Neural cell (in vitro differentiated cells): ENCODE measurements around the gene SV2C. TPM values are rescaled to one million over a fixed set of nuclear protein-coding genes. Genes with fewer than 3 reads are reported as not detected.

Experiments used
- H2AFZ ChIP-seq: fragments of 200-600, 300-800 bp; sonication (generic), shearing (Covaris generic); 2 replicates; pipeline ENCODE4 v1.6.0; 2014; ENCODE audit warnings: low read depth, mild to moderate bottlenecking, antibody characterized with exemption, low read length, moderate library complexity
- H3F3A ChIP-seq: fragments of 200-600 bp; shearing (Covaris generic); 2 replicates; pipeline ENCODE4 v1.6.1; 2016; ENCODE audit warnings: mild to moderate bottlenecking, moderate library complexity, mixed read lengths, antibody characterized with exemption, low read length; ENCODE audit not compliant: insufficient read depth, poor library complexity, severe bottlenecking
- H3K27ac ChIP-seq: fragments of 200-600, 300-800 bp; sonication (generic), shearing (Covaris generic); 2 replicates; pipeline ENCODE4 v1.5.1; 2014; ENCODE audit warnings: mild to moderate bottlenecking, low read length, moderate library complexity
- H3K27me3 ChIP-seq: fragments of 300-800, 200-600 bp; sonication (generic), shearing (Covaris generic); 2 replicates; pipeline ENCODE4 v1.6.0; 2014; ENCODE audit warnings: mild to moderate bottlenecking, low read depth, low read length, moderate library complexity; ENCODE audit not compliant: insufficient read depth
- H3K36me3 ChIP-seq: fragments of 300-800, 200-600 bp; sonication (generic), shearing (Covaris generic); 2 replicates; pipeline ENCODE4 v1.5.1; 2014; ENCODE audit warnings: mild to moderate bottlenecking, antibody characterized with exemption, low read length, moderate library complexity; ENCODE audit not compliant: insufficient read depth
- H3K4me2 ChIP-seq: fragments of 300-800, 200-600 bp; sonication (generic), shearing (Covaris generic); 2 replicates; pipeline ENCODE4 v1.6.0; 2014; ENCODE audit warnings: mild to moderate bottlenecking, low read length
- H3K4me3 ChIP-seq: fragments of 300-800, 200-600 bp; sonication (generic), shearing (Covaris generic); 2 replicates; pipeline ENCODE4 v1.5.1; 2014; ENCODE audit warnings: mild to moderate bottlenecking, low read length, moderate library complexity
- H3K79me2 ChIP-seq: fragments of 200-600 bp; shearing (Covaris generic); replicated peaks from 2 replicates; pipeline ENCODE4 v1.6.0; 2014; ENCODE audit warnings: mild to moderate bottlenecking, low read length, moderate library complexity; ENCODE audit not compliant: insufficient read depth
- H3K9ac ChIP-seq: fragments of 300-800, 200-600 bp; sonication (generic), shearing (Covaris generic); 2 replicates; pipeline ENCODE4 v1.6.1; 2016; ENCODE audit warnings: mild to moderate bottlenecking, low read length, mixed read lengths
- H3K9me2 ChIP-seq: fragments of 200-600 bp; shearing (Covaris generic); 2 replicates; pipeline ENCODE4 v1.6.1; 2016; ENCODE audit warnings: mild to moderate bottlenecking, low read length, mixed read lengths; ENCODE audit not compliant: insufficient read depth
- H3K9me3 ChIP-seq: fragments of 200-600, 300-800 bp; sonication (generic), shearing (Covaris generic); 2 replicates; pipeline ENCODE4 v1.6.1; 2016; ENCODE audit warnings: mild to moderate bottlenecking, mixed run types, low read length, moderate library complexity, mixed read lengths
- H4K20me1 ChIP-seq: fragments of 200-600 bp; shearing (Covaris generic); 2 replicates; pipeline ENCODE4 v1.6.1; 2016; ENCODE audit warnings: mild to moderate bottlenecking, mixed run types; ENCODE audit not compliant: insufficient read depth
- CTCF ChIP-seq: fragments of 450-650 bp; IDR thresholded peaks from 2 replicates; pipeline ENCODE4 v1.5.1; 2014; ENCODE audit warnings: antibody characterized with exemption, mild to moderate bottlenecking, moderate library complexity; ENCODE audit not compliant: poor library complexity, severe bottlenecking
- EP300 ChIP-seq: fragments of 450-650 bp; conservative IDR thresholded peaks from 2 replicates; pipeline ENCODE4 v1.6.1; 2014; ENCODE audit warnings: antibody characterized with exemption, mild to moderate bottlenecking, moderate library complexity; ENCODE audit not compliant: poor library complexity, severe bottlenecking
- EZH2 ChIP-seq: fragments of 200-600, 300-800 bp; shearing (Covaris generic), sonication (generic); IDR thresholded peaks from 2 replicates; pipeline ENCODE4 v1.6.1; 2014; ENCODE audit warnings: antibody characterized with exemption, low read length, borderline replicate concordance, mild to moderate bottlenecking; ENCODE audit not compliant: insufficient read depth, poor library complexity, severe bottlenecking
- MXI1 ChIP-seq: fragments of 450-650 bp; conservative IDR thresholded peaks from 2 replicates; pipeline ENCODE4 v1.6.1; 2014; ENCODE audit warnings: antibody characterized with exemption, mild to moderate bottlenecking; ENCODE audit not compliant: poor library complexity, severe bottlenecking
- POLR2AphosphoS5 ChIP-seq: IDR thresholded peaks from 2 replicates; pipeline ENCODE4 v1.6.1; 2012
- RAD21 ChIP-seq: fragments of 450-650 bp; conservative IDR thresholded peaks from 2 replicates; pipeline ENCODE4 v1.6.1; 2014; ENCODE audit warnings: antibody characterized with exemption, mild to moderate bottlenecking, moderate library complexity
- REST ChIP-seq: IDR thresholded peaks from 2 replicates; pipeline ENCODE4 v1.6.1; 2012; ENCODE audit warnings: borderline replicate concordance
- SMC3 ChIP-seq: fragments of 450-650 bp; conservative IDR thresholded peaks from 2 replicates; pipeline ENCODE4 v1.6.1; 2014; ENCODE audit warnings: antibody characterized with exemption, mild to moderate bottlenecking, moderate library complexity; ENCODE audit not compliant: poor library complexity
- TAF1 ChIP-seq: IDR thresholded peaks from 2 replicates; pipeline ENCODE4 v1.6.1; 2012; ENCODE audit warnings: low read depth
- polyA plus RNA-seq: library from polyadenylated mRNA; depleted of rRNA; stranded (reverse); fragments of >200 nt; gene quantifications from 2 replicates; pipeline ENCODE4 v1.2.3, GENCODE V29; 2014

SV2C gene
- polyA plus RNA-seq, 1 donor from 2014 or later = 0.45 TPM

GRCh38 chr5:76065258-76065657 lies 17.9 kb upstream of the SV2C start:
- H3K36me3 ChIP-seq = no peaks in the 10 kb centered on the region
- no peaks in the 10 kb centered on the region for H3K27me3 ChIP-seq

GRCh38 chr5:76069061-76069735 lies 14.0 kb upstream of the SV2C start:
- no peaks in the 10 kb centered on the region for H3K36me3 ChIP-seq
- H4K20me1 ChIP-seq = no peaks in the 10 kb centered on the region
- no peaks in the 10 kb centered on the region for H3K9me3 ChIP-seq
- no peaks in the 10 kb centered on the region for H3K79me2 ChIP-seq
- H3K27me3 ChIP-seq = no peaks in the 10 kb centered on the region
- H3K4me3 ChIP-seq = no peak overlapping the region
- no peak overlapping the region for H3K9ac ChIP-seq
- H3F3A ChIP-seq = no peaks in the 10 kb centered on the region
- H3K27ac ChIP-seq = no peak overlapping the region
- no peaks in the 10 kb centered on the region for H3K9me2 ChIP-seq
- H3K4me2 ChIP-seq = no peak overlapping the region
- H2AFZ ChIP-seq = no peak overlapping the region
- no peak for TF ChIP-seq RAD21
- no peak for TF ChIP-seq EZH2
- TF ChIP-seq SMC3 = no peak
- no peak for TF ChIP-seq MXI1
- no peak for TF ChIP-seq REST
- TF ChIP-seq POLR2AphosphoS5 = no peak
- no peak for TF ChIP-seq TAF1

More at GRCh38 chr5:76065258-76065657, 17.9 kb upstream of the SV2C start:
- Histone ChIP-seq H3K9ac (no peak overlapping the region), H3K79me2 (no peaks in the 10 kb centered on the region), H4K20me1 (no peaks in the 10 kb centered on the region), H3K9me3 (no peaks in the 10 kb centered on the region), H3K4me3 (no peak overlapping the region), H3K9me2 (no peaks in the 10 kb centered on the region), H2AFZ (no peak overlapping the region), H3K4me2 (no peak overlapping the region), H3F3A (no peaks in the 10 kb centered on the region), H3K27ac (no peak overlapping the region)
- TF ChIP-seq EZH2 (no peak), RAD21 (no peak), REST (no peak), CTCF (no peak), POLR2AphosphoS5 (no peak), MXI1 (no peak), TAF1 (no peak), EP300 (no peak), SMC3 (no peak)
